A673 (cell line): ENCODE data around the gene FERMT3. TPM values are rescaled to one million over a fixed set of nuclear protein-coding genes. Genes with fewer than 3 reads are reported as not detected.
A peak's percentile ranks its signal among the peaks of the same experiment; 100 is the strongest.

ENCODE experiments used
- BruUV-seq: library from RNA; stranded (reverse); fragments of 400-500 nt; replicated peaks from 2 replicates; lab custom pipeline; 2021; lab: Mats Ljungman, UMichigan
- CTCF ChIA-PET: fragments of 300-600 bp; sonication (Branson Sonifier 250); formaldehyde crosslinking; loops from one replicate; lab custom pipeline; 2022; ENCODE audit warnings: antibody characterized with exemption; lab: Charles Lee
- POLR2A ChIA-PET: fragments of 300-600 bp; sonication (Branson Sonifier 250); formaldehyde crosslinking; loops from one replicate; lab custom pipeline; 2022; ENCODE audit warnings: antibody characterized with exemption; ENCODE audit not compliant: low non-redundant PET; lab: Charles Lee
- DNase-seq: peaks from one replicate; pipeline ENCODE4 v3.0.0-alpha.2; 2015; ENCODE audit warnings: low spot score
- H3K27ac ChIP-seq: fragments of 200-600 bp; sonication (generic); 2 replicates; pipeline ENCODE4 v1.5.1; 2016; ENCODE audit warnings: mixed run types, low read depth, mild to moderate bottlenecking, mixed read lengths, antibody characterized with exemption, low read length; ENCODE audit not compliant: poor library complexity, severe bottlenecking
- H3K27me3 ChIP-seq: fragments of 200-600 bp; sonication (generic); replicated peaks from 2 replicates; pipeline ENCODE4 v1.6.1; 2017; ENCODE audit warnings: mixed run types, low read depth, mild to moderate bottlenecking, mixed read lengths, antibody characterized with exemption, low read length; ENCODE audit not compliant: insufficient read depth, poor library complexity
- H3K36me3 ChIP-seq: fragments of 200-600 bp; sonication (generic); 2 replicates; pipeline ENCODE4 v1.6.1; 2016; ENCODE audit warnings: mixed run types, mild to moderate bottlenecking, mixed read lengths, antibody characterized with exemption, low read length; ENCODE audit not compliant: insufficient read depth, poor library complexity, severe bottlenecking
- H3K4me1 ChIP-seq: fragments of 200-600 bp; sonication (generic); 2 replicates; pipeline ENCODE4 v1.6.1; 2017; ENCODE audit warnings: mixed run types, mild to moderate bottlenecking, mixed read lengths, antibody characterized with exemption, low read length; ENCODE audit not compliant: insufficient read depth, poor library complexity, severe bottlenecking
- H3K4me3 ChIP-seq: fragments of 200-600 bp; sonication (generic); 2 replicates; pipeline ENCODE4 v1.5.1; 2016; ENCODE audit warnings: low read depth, mixed run types, mild to moderate bottlenecking, mixed read lengths, low read length; ENCODE audit not compliant: poor library complexity, severe bottlenecking
- H3K9me3 ChIP-seq: fragments of 200-600 bp; sonication (generic); 2 replicates; pipeline ENCODE4 v1.6.1; 2016; ENCODE audit warnings: mixed run types, low read depth, mild to moderate bottlenecking, mixed read lengths, antibody characterized with exemption, low read length; ENCODE audit not compliant: poor library complexity, severe bottlenecking
- EZH2 ChIP-seq: fragments of 200-600 bp; sonication (generic); IDR thresholded peaks from 2 replicates; pipeline ENCODE4 v1.6.1; 2017; ENCODE audit warnings: borderline replicate concordance, low read depth, mild to moderate bottlenecking, mixed read lengths, antibody characterized with exemption, low read length; ENCODE audit not compliant: poor library complexity, severe bottlenecking
- intact Hi-C: fragments of 100-400 bp; cut with micrococcal nuclease; formaldehyde crosslinking; loops from one replicate; pipeline ENCODE4 v1.10.0; 2022; ENCODE audit not compliant: unreplicated experiment
- total RNA-seq: library from RNA; stranded (reverse); gene quantifications from 2 replicates; pipeline ENCODE4 v1.2.3, GENCODE V29; 2021
- TF ChIP-seq, protein P1 (sequence below): fragments of 300-800, 200-600 bp; sonication (generic); conservative IDR thresholded peaks from 2 replicates; pipeline ENCODE4 v1.5.1; 2017; ENCODE audit warnings: low read depth, mild to moderate bottlenecking, antibody characterized with exemption, low read length, moderate library complexity, mixed read lengths

The FERMT3 gene
- total RNA-seq, 1 experiment from 2014 or later, result 99.3 TPM

- peak; percentile 74 for DNase-seq
- POLR2A ChIA-PET, result no interaction called here
- CTCF ChIA-PET, result interaction anchor here (0.6 to 1.7 kb wide), 4 partner anchors 10 to 67 kb away, joined by 3 to 11 read pairs (median 7); partner anchors contain the start of genes PRDX5 and TRMT112
- Histone ChIP-seq H3K36me3 (peaks cover 20% of the 10 kb centered on the region), H3K4me3 (peak within 1 kb of the TSS; percentile 79), H3K27me3 (no peaks in the 10 kb centered on the region), H3K9me3 (no peaks in the 10 kb centered on the region), H3K27ac (peak within 1 kb of the TSS; percentile 68), H3K4me1 (peaks cover 27% of the 10 kb centered on the region)
- BruUV-seq, result no TSS peak
- intact Hi-C loops, result no loop called here
- no peak for TF ChIP-seq EZH2
- TF ChIP-seq, protein P1, sequence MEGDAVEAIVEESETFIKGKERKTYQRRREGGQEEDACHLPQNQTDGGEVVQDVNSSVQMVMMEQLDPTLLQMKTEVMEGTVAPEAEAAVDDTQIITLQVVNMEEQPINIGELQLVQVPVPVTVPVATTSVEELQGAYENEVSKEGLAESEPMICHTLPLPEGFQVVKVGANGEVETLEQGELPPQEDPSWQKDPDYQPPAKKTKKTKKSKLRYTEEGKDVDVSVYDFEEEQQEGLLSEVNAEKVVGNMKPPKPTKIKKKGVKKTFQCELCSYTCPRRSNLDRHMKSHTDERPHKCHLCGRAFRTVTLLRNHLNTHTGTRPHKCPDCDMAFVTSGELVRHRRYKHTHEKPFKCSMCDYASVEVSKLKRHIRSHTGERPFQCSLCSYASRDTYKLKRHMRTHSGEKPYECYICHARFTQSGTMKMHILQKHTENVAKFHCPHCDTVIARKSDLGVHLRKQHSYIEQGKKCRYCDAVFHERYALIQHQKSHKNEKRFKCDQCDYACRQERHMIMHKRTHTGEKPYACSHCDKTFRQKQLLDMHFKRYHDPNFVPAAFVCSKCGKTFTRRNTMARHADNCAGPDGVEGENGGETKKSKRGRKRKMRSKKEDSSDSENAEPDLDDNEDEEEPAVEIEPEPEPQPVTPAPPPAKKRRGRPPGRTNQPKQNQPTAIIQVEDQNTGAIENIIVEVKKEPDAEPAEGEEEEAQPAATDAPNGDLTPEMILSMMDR, result peak; percentile 78
These were observed 44.7 kb downstream of the FERMT3 start, which contains the start of gene PLCB3 for GRCh38 chr11:64251016-64251752. TSS of gene PLCB3 (plus strand) at chr11:64251530. CDS start at chr11:64251650, 120 bp downstream.

DNA sequence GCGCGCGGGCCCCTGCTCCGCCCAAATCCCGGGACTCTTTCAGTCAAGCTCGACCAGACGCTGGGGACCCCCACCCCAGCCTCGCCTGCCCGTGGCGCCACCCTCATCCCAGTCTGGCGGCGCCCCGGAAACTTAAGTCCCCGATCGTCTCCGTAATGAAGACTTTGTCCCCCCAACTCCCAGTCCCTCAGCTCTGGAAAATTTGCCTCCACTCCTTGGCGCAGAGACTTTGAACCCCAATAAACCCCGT is 45.2 kb downstream of the FERMT3 start:
- TF ChIP-seq, protein P1, result no peak
- TF ChIP-seq EZH2, result no peak
- intact Hi-C loops, result no loop called here
- Histone ChIP-seq H3K27ac (peak overlapping the region; percentile 68), H3K27me3 (no peaks in the 10 kb centered on the region), H3K9me3 (no peaks in the 10 kb centered on the region), H3K4me1 (peaks cover 27% of the 10 kb centered on the region), H3K4me3 (peak overlapping the region; percentile 79), H3K36me3 (peaks cover 25% of the 10 kb centered on the region)
- ChIA-PET CTCF (interaction anchor here (0.6 to 1.7 kb wide), 9 partner anchors 10 to 70 kb away, joined by 3 to 11 read pairs (median 4); partner anchors contain the start of genes PRDX5 and TRMT112), POLR2A (no interaction called here)
- no peak for DNase-seq
- BruUV-seq, result no TSS peak

- Histone ChIP-seq H3K36me3 (peaks cover 27% of the 10 kb centered on the region), H3K4me1 (peaks cover 27% of the 10 kb centered on the region), H3K27ac (peak overlapping the region; percentile 68), H3K9me3 (no peaks in the 10 kb centered on the region), H3K4me3 (peak overlapping the region; percentile 79), H3K27me3 (no peaks in the 10 kb centered on the region)
- intact Hi-C loops, result no loop called here
- TF ChIP-seq, protein P1, result peak; percentile 64
- no peak for TF ChIP-seq EZH2
- ChIA-PET CTCF (interaction anchor here (0.6 to 1.7 kb wide), 14 partner anchors 9 to 79 kb away, joined by 3 to 11 read pairs (median 5); partner anchors contain the start of genes PRDX5 and TRMT112), POLR2A (no interaction called here)
- BruUV-seq, result TSS peak; percentile 30
- peak; percentile 55 for DNase-seq
These were observed 45.7 kb downstream of the FERMT3 start for GRCh38 chr11:64252003-64252872.
